NCI-H2107 treated with DMSO at 0.1 percent for 48 hours (cell line): ENCODE measurements around the gene TOLLIP.

Experiments used
- DNase-seq: peaks from one replicate; lab custom pipeline; 2025; ENCODE audit not compliant: unreplicated experiment; lab: John Stamatoyannopoulos, UW

The TOLLIP gene

GRCh38 chr11:1285316-1285744 is 24.1 kb downstream of the TOLLIP start:
- DNase-seq, result no peak

DNA sequence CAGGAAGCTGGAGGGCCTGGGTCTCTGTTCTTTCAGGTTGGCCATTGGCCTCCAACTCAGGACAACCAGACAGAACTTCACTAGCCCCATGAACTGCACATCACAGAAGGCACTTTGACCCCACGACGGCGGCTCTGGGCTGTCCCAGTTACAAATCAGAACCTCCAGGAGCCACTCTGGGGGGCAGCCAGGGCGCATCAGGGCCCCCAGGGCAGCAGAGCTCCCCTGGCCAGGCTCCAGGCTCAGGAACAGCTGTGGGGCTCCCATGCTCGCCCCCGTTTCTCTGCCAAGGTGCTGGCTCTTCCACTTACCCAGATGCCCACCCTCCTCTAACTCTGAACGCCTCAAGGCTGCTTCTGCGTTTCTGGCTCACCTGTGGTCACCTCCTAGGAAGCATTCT is 25.5 kb downstream of the TOLLIP start:
- DNase-seq, result no peak

DNA sequence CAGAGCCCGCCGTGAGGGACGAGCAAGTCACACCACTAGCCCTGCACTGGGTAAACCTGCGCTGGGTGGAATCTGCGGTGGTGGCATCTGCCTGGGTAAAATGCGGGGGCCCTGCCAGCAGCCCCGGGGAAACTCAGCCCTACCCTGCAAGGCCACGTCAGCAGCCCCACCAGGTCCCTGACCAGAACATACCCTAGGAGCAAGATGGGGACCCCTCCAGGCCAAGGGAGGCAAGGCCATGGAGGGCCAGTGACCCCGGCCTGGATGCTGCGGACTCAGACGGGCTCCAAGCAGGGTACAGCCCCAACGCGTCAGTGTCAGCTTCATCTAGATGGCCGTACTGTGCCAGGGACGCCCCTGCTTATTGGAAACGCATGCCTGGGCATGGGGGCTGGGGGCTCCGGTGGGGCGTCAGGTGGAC is 26.3 kb downstream of the TOLLIP start:
- DNase-seq, result no peak

DNA sequence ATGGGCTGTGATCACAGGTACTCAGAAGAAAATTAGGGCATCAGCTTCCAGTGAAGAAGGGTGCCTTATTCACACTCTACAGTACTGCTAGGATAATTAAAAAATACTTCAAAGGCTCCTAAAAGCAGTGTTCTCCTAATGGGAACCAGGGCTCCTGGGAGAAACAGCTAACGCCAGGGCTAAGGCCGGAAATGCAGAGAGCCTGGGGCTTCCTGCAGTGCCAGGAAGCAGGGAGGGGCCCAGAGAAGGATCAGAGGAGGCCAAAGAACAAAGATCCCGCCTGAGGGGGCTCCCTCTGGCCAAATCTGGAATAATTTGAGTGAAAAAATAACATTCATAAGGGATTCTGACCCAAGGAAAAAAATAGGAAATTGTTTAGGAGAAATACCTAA is 27.5 kb downstream of the TOLLIP start:
- no peak for DNase-seq

GRCh38 chr11:1281326-1281973 is 28.0 kb downstream of the TOLLIP start:
- DNase-seq, result no peak

DNA sequence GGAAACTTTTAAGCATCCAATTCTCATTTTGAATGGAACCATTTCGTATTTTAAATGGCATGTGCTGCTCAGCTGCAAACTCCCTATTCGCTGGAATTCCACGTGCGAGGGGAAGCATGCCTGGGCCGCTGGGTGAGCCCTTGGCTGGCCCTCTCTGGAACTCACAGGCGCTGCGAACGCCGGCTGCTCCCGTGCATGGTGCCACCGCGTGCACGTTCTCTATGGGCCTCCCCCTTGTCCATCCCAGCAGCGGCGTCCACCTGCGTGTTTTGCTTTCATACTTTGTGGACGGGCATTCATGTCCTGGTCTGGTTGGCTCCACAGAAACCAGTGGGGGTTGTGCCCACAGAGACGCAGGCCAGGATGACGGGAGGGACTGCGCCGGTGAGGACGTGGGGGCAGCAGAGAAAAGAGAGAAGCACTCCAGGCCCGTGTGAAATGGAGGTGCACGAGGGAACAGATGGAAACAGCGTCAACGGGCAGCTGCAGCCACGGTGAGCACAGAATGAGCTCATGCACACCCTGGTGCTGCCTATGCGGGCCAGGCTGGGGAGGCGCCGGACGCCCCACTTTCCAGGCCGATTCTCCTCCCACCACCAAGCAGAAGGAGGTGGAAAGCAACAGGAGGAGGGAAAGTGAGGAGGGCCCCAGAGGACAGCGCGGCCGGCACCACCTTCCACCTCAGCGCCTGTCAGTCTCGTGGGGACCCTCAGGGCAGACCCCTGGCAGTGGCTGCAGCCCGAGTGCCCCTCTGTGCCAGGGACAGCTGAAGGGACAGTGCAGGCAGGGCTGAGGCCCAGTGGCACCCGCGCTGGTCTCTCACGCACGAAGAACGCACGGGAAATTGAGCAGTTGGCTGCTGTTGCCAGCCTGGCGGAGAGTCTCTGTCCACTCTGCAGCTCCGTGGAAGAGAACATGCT is 29.1 kb downstream of the TOLLIP start:
- DNase-seq, result no peak

DNA sequence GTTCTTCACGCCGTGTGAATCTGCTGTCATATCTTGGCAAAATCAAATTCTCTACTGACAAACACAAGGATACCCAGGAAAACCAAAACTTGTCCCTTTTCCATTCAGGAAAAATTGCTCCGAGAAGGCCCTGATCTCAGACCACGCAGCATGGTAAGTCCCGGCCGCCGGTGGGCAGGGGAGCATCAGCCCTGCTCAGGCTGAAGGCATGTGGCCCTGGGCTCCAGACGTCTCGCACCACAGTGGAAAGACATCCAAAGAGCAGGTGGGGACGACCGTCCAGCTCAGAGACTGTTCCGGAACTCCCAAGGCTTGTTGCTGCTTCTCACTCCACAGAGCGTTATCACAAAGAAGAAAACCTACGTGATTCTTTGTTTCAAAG is 29.8 kb downstream of the TOLLIP start:
- DNase-seq, result no peak

- no peak for DNase-seq
These were observed 30.4 kb downstream of the TOLLIP start for GRCh38 chr11:1278766-1279673.

DNA sequence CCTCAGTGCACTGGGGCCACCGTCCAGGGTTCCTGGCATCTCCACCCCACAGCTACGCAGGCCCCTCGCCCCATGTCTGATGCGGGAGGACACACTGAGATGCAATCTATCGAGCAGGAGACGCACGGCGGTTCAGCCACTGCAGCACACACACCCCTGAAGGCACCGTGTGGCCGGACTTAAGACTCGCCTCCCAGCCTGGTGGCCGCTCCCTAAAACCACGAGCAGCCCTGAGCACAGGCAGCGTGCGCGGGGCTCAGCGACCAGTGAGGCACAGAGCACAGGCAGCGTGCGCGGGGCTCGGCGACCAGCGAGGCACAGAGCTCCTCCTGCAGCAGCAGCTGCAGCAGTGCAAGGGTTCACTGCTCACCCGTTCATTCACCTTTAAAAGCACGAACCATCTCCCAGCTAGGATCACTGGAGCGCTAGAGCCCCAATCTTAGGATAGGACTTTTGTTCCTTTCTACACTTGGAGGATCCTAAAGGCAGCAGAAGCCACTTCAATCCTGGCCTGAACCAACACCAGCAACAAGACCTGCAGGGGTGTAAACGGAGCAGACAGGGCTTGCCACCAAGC is 31.4 kb downstream of the TOLLIP start:
- DNase-seq, result no peak

DNA sequence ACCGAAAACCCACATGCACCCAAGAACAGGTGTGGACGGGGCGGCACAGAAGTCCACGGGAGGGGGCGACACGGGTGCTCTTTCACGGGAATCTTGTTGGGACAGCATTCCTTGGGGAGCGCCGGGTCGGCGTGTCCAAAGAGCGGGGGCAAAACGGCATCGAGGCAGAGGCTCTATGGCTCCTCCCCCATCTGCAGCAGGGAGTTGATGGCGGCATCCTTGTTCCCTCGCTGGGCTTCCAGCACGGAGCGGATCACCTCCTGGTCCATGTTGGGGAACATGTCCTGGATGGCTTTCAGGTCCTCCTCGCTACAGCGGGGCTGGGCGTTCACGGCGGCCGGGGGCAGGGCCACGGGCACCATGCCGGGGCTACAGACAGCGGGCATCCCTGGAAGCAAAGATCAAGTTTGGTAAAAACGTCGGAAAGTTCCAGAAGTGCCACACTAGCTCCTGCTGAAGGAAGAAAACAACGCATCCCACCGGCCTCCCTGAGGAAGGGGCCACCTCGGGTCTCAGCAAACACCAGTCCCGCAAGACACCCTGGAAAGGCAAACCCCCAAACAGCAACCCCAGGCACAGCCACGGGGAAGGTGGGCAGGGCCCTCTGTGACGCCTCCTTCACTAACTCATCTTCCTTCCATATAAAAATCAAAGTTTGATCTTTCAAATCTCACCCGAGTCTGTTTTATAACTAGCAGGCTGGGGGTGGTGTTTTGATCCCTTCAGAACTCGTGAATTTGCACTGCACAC is 32.4 kb downstream of the TOLLIP start:
- no peak for DNase-seq

DNA sequence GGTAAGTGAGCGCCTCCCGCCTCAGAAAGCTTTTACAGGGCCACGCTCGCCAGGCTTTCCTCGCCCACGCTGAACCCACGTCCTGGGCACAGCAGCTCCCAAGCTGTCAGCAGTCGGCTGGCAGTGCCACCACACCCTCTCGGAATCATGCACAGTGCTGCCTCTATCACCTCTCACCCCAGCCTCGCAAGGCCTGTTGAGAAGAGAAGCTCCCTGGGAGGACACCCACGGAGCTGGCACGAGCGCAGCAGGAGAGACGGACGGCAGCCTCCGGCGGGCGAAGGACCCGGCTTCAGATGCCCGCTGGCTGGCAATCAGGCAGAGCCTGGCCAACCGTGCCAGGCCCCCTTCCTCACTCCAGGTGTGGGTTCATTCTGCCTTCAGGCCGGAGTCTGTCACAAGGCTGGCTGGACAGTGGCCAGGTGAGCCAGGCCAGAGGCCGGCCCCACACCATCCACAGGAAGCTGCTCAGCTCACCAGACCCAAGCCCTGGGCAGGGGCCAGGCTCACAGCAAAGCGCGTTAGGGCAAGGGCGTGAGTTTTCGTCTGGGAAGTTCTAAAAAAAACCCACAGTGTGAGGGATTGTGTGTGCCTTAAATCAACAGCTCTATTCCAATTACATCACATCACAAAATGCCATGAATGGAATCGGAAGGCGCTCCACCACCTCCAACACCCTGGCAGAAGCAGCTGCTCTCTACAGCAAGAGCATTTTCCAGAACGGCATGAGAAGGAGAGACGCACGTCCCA is 33.2 kb downstream of the TOLLIP start:
- no peak for DNase-seq

GRCh38 chr11:1275021-1275420 is 34.4 kb downstream of the TOLLIP start:
- DNase-seq, result no peak

DNA sequence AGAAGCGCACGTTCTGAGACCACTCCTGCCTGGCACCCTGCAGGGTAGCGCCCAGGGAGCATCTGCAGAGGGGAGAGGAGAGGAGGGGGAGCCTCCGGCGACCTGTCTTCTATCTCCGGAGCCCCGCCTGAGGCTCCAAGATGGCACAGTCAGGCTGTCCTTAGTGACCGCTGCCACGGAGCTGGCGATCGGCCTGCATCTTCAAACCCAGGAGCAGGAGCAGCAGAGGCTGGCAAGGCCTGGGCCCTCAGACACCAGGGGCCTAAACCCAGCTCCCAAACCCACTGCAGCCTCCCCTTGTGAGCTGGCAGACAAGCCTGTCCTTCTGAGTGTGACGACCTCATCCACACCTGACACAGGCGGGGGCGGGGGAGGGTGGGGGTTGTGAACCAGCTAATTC is 34.9 kb downstream of the TOLLIP start:
- DNase-seq, result no peak

GRCh38 chr11:1272531-1272930 is 36.9 kb downstream of the TOLLIP start:
- DNase-seq, result no peak

GRCh38 chr11:1271927-1272326 is 37.5 kb downstream of the TOLLIP start:
- no peak for DNase-seq

GRCh38 chr11:1271406-1271805 is 38.0 kb downstream of the TOLLIP start:
- no peak for DNase-seq

GRCh38 chr11:1271002-1271401 is 38.4 kb downstream of the TOLLIP start:
- no peak for DNase-seq

DNA sequence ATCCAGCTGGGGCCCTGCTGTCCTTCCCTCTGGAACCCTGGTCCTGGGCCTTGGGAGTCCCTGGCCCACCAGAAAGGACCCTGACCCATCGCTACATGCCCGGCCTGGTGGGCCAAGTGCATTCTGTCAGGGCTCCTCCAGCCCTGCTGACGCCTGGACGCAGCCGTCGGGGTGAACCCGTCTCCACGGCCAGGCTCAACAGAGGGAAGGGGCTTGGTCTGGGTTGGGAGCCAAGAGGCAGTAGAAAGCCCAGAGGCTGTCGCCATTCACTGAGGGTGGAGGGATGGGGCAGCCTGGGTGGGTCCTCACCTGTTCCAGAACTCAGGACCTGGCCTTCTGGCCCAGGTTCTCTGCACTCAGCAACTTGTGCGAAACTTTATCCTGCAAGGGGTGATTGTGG is 39.0 kb downstream of the TOLLIP start:
- no peak for DNase-seq

DNA sequence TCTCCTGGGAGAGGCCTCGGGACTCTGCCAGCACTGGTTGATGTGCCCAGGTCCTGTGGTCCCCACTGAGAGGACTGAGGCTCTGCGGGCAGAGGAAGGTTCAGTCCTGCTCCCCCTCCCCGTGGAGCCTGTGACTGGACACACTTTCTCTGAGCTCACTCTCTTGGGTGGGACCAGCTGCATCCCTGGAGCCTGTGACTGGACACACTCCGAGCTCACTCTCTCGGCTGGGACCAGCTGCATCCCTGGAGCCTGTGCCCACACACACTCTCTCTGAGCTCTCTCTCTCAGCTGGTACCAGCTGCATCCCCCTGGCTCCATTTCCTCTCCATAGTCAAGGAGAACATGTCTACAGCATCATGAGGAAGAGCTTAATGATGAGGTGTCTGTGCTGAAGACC is 39.5 kb downstream of the TOLLIP start:
- no peak for DNase-seq
